Heart right ventricle (tissue), 16 donors: ENCODE measurements around the gene SCAF11. TPM values are rescaled to one million over a fixed set of nuclear protein-coding genes. Genes with fewer than 3 reads are reported as not detected.

Experiments used
- ATAC-seq, 8 donors: fragments of 200-7000 bp; cut with Tn5 transposase; one replicate each; pipeline ENCODE4 v1.9.1; 2020; ENCODE audit warnings: mild to moderate bottlenecking in 8 of 8, moderate library complexity in 8 of 8, moderate number of reproducible peaks in 1 of 8
- DNase-seq, 2 donors: peaks; one replicate each; pipeline ENCODE4 v3.0.0-alpha.2; 2020
- H3K27ac ChIP-seq, 10 donors: fragments of 200-600 bp; sonication (generic) in 2 of 10; one replicate each; pipeline versions ENCODE4 v1.5.0 to v1.8.0; 2020 to 2022; ENCODE audit warnings: mild to moderate bottlenecking in 3 of 10
- H3K27me3 ChIP-seq, 7 donors: fragments of 200-600 bp; one replicate each; pipeline ENCODE4 v1.8.0; 2021 to 2022; ENCODE audit warnings: mild to moderate bottlenecking in 2 of 7
- H3K36me3 ChIP-seq, 9 donors: fragments of 200-600 bp; sonication (generic) in 1 of 9; one replicate each; pipeline versions ENCODE4 v1.5.0 to v1.8.0; 2020 to 2022; ENCODE audit warnings: mild to moderate bottlenecking in 2 of 9
- H3K4me1 ChIP-seq, 9 donors: fragments of 200-600 bp; sonication (generic) in 1 of 9; one replicate each; pipeline versions ENCODE4 v1.5.0 to v1.8.0; 2020 to 2022; ENCODE audit warnings: mild to moderate bottlenecking in 4 of 9
- H3K4me3 ChIP-seq, 10 donors: fragments of 200-600 bp; sonication (generic) in 2 of 10; one replicate each; pipeline versions ENCODE4 v1.5.0 to v1.8.0; 2020 to 2022; ENCODE audit warnings: mild to moderate bottlenecking in 7 of 10, moderate library complexity in 2 of 10
- H3K9me3 ChIP-seq, 11 donors: fragments of 200-600 bp in 10 of 11; sonication (generic) in 2 of 11; one replicate each; pipeline versions ENCODE4 v1.5.0 to v1.8.0; 2013 to 2022; ENCODE audit warnings: mild to moderate bottlenecking in 2 of 11, control low read depth in 1 of 11, moderate library complexity in 1 of 11
- WGBS, 2 donors: extraction: QIAGEN DNeasy Blood & Tissue Kit; methylation state at CpG; one replicate each; pipeline ENCODE4 v1.1.7; 2013; ENCODE audit warnings: inconsistent platforms in 1 of 2; 5-methylcytosine and 5-hydroxymethylcytosine counted together
- intact Hi-C, 10 donors: fragments of 100-400 bp; cut with DNase I; formaldehyde crosslinking; loops; one replicate each; pipeline versions ENCODE4 v1.11.1 to v1.14.2; 2022
- polyA plus RNA-seq, 2 donors: library from polyadenylated mRNA; stranded (reverse); fragments of 200-250 nt; gene quantifications; one replicate each; pipeline ENCODE4 v1.2.3, GENCODE V29; 2013
- total RNA-seq, 10 donors: library from RNA; stranded (reverse); fragmentation: NEBNext Ultra II Directional in 3 of 10; extraction: Animal tissue kit (Norgen Biotek cat#: 25700) in 3 of 10; gene quantifications; one replicate each; pipeline versions ENCODE4 v1.2.1 to v1.2.4, GENCODE V29; 2021 to 2023
- TF ChIP-seq, protein P1 (sequence below), 9 donors: fragments of 200-600 bp; sonication (generic) in 2 of 9; IDR thresholded peaks; one replicate each; pipeline versions ENCODE4 v1.5.0 to v1.8.0; 2021 to 2022; ENCODE audit warnings: antibody characterized with exemption in 9 of 9, mild to moderate bottlenecking in 5 of 9, moderate library complexity in 1 of 9
- donor health status: Arrhythmogenic right ventricular cardiomyopathy.
- donor health status: ischemic (EF 13 %, LVEDD 7.1; RV severe dilation, severe dysfunction).
- donor health status: healthy with polysubstance abuse.
- donor health status: DM: no; HTN: yes; CAD: no.
- donor health status: DM: no; HTN: no; CAD: no.
- donor health status: ischemic (EF 25% LVEDD 6.9; RV normal size, moderate dysfunction).
- donor health status: ischemic (EF 25% LVEDD 5.7; RV mildly dilated, moderate dysfunction).
- donor health status: healthy.
- donor health status: DM: yes; HTN: yes; CAD: no.
- donor health status: Ischemic cardiomyopathy.
- donor health status: ischemic (EF 35%, LVEDD 5.7; RV mildly dilated, moderate dysfunction).
- donor health status: nonischemic (EF 11% LVEDD 7.7; RV severe dilation, severe dysfunction).
- donor health status: DM: yes; HTN: yes; CAD: no.
- donor health status: PGD.
- donor health status: ischemic (EF 29% LVEDD 5.4; RV normal size, mild dysfunction).
- donor health status: nonischemic (EF 23%, LVEDD 6.1; RV moderate dilation, normal function).

Gene SCAF11
- total and polyA plus RNA-seq, 12 donors, result 15.1 to 112 (median 85.6) TPM

DNA sequence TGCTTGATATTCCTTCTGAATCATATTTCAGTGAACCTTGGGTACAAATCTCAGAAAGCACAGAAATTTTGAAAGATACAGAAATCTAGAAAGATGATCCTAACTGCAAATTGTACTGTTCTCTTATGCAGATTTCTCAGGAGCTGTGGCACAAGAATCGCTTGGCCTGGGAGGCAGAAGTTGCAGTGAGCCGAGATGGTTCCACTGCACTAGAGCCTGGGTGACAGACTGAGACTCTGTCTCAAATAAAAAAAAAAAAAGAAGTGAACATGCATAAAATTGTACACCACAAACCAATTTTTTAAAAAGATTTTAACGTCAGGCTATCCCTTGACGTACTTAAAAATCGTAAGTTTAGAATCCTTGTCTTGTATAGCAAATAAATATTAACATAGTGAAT lies 31.3 kb downstream of the SCAF11 start:
- intact Hi-C loops, result loop anchor here in 1 of 10 donors (1.0 kb wide), 1 partner anchor 13 kb away; no protein-coding TSS in a partner anchor
- H3K36me3 ChIP-seq, result peaks cover 0 to 77% (median 7%) of the 10 kb centered on the region in 9 donors
- no peaks in the 10 kb centered on the region for H3K27me3 ChIP-seq
- WGBS, 2 donors, result 69 to 86% methylated on average over 5 of the region's 5 CpGs
- H3K4me1 ChIP-seq, result peaks cover 0 to 56% (median 23%) of the 10 kb centered on the region in 9 donors
- TF ChIP-seq, protein P1, sequence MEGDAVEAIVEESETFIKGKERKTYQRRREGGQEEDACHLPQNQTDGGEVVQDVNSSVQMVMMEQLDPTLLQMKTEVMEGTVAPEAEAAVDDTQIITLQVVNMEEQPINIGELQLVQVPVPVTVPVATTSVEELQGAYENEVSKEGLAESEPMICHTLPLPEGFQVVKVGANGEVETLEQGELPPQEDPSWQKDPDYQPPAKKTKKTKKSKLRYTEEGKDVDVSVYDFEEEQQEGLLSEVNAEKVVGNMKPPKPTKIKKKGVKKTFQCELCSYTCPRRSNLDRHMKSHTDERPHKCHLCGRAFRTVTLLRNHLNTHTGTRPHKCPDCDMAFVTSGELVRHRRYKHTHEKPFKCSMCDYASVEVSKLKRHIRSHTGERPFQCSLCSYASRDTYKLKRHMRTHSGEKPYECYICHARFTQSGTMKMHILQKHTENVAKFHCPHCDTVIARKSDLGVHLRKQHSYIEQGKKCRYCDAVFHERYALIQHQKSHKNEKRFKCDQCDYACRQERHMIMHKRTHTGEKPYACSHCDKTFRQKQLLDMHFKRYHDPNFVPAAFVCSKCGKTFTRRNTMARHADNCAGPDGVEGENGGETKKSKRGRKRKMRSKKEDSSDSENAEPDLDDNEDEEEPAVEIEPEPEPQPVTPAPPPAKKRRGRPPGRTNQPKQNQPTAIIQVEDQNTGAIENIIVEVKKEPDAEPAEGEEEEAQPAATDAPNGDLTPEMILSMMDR (IDR thresholded peaks at IDR 0.05), result no peak
- no peak overlapping the region for H3K4me3 ChIP-seq
- DNase-seq (no peak), ATAC-seq (peak in 2 of 8 donors; percentile 51 to 57)
- peaks cover 0 to 10% (median 0%) of the 10 kb centered on the region in 11 donors for H3K9me3 ChIP-seq
- H3K27ac ChIP-seq, result peak overlapping the region in 2 of 10 donors; percentile 18 to 51

DNA sequence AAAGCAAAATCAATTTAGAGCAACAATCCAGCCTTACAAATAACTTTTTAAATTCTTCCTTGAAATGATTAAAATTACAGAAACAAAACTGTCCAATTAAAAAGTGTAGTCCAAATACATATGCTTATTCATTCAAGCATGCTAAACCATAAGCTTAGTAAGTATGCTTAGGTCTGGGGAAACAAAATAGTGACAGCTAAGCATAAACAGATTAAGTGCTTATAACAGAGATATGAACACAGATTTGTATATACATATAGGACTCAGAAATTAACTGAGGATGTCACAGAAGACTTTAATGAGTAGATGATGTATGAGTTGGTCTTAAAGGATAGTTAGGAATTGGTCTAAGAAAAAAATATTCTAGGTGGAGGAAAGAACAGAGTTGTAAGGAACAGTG lies 41.8 kb downstream of the SCAF11 start:
- no peak for DNase-seq
- TF ChIP-seq, protein P1 (IDR thresholded peaks at IDR 0.05), result no peak
- Histone ChIP-seq H3K4me3 (no peak overlapping the region), H3K4me1 (peaks cover 0 to 11% (median 0%) of the 10 kb centered on the region in 9 donors), H3K9me3 (no peaks in the 10 kb centered on the region), H3K27me3 (no peaks in the 10 kb centered on the region), H3K27ac (no peak overlapping the region), H3K36me3 (peaks cover 0 to 96% (median 23%) of the 10 kb centered on the region in 9 donors)
- intact Hi-C loops, result no loop called here
- no peak for ATAC-seq

DNA sequence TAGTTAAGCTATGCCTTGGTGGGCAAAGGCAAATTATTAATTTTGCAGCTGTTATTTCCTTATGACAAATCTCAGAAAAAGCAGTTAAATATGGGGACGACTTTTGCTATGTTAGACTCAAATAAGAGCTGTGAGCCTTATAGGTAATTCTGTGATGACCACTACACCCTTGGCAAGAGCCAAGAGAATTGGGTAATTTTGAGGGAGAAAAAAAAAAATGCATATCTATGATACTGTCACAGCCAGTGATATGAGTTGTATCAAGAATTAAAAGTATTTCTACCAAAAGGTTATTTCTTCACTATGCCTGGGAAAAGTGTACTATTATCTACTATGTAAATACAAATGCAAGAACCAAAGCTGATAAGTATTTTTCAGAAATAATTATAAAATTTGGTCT lies 43.9 kb downstream of the SCAF11 start:
- 93 to 99% methylated on average over 1 of the region's 1 CpG for WGBS, 2 donors
- ATAC-seq (no peak), DNase-seq (no peak)
- Histone ChIP-seq H3K27ac (no peak overlapping the region), H3K36me3 (peaks cover 0 to 100% (median 29%) of the 10 kb centered on the region in 9 donors), H3K4me1 (peaks cover 0 to 11% (median 0%) of the 10 kb centered on the region in 9 donors), H3K27me3 (no peaks in the 10 kb centered on the region), H3K4me3 (no peak overlapping the region), H3K9me3 (no peaks in the 10 kb centered on the region)
- TF ChIP-seq, protein P1 (IDR thresholded peaks at IDR 0.05), result no peak
- intact Hi-C loops, result loop anchor here in 1 of 10 donors (1.0 kb wide), 1 partner anchor 13 kb away; no protein-coding TSS in a partner anchor

DNA sequence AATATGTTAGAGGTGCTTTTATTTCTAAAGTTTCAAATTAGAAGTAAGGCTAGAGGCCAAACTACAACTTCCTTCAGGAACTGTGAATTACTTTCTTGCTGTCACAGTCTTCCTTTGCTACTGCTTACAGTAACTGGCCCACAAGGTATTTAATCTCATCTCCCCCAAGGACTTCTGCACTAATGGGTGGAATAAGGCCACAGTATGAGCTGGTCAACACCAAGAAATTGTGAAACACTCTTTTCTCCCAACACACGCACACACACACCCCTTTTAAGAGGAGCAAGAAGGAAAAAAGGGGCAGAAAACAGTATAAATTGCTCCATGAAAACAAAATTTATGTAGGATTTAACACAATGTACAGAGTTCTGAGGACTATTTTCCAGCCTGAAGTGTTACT lies 45.6 kb downstream of the SCAF11 start:
- DNase-seq (no peak), ATAC-seq (no peak)
- intact Hi-C loops, result no loop called here
- Histone ChIP-seq H3K36me3 (peaks cover 0 to 100% (median 30%) of the 10 kb centered on the region in 9 donors), H3K4me1 (peaks cover 0 to 11% (median 0%) of the 10 kb centered on the region in 9 donors), H3K4me3 (no peak overlapping the region), H3K27me3 (no peaks in the 10 kb centered on the region), H3K9me3 (no peaks in the 10 kb centered on the region), H3K27ac (no peak overlapping the region)
- TF ChIP-seq, protein P1 (IDR thresholded peaks at IDR 0.05), result no peak
- WGBS, 2 donors, result 90 to 100% methylated on average over 1 of the region's 1 CpG
